Mucosa of descending colon (tissue), 3 donors: ENCODE results near the gene KPNA1. TPM values are rescaled to one million over a fixed set of nuclear protein-coding genes. Genes with fewer than 3 reads are reported as not detected.

Experiments
- ATAC-seq: fragments of 200-7000 bp; cut with Tn5 transposase; one replicate; pipeline ENCODE4 v1.9.1; 2020; ENCODE audit warnings: mild to moderate bottlenecking, moderate library complexity
- DNase-seq, 3 donors: peaks; one replicate each; pipeline ENCODE4 v3.0.0-alpha.2; 2020
- H3K36me3 ChIP-seq: fragments of 200-600 bp; one replicate; pipeline ENCODE4 v1.8.0; 2021; ENCODE audit warnings: low read depth, mild to moderate bottlenecking
- H3K4me1 ChIP-seq: fragments of 200-600 bp; one replicate; pipeline ENCODE4 v1.8.0; 2021; ENCODE audit warnings: low read depth, mild to moderate bottlenecking
- H3K4me3 ChIP-seq: fragments of 200-600 bp; one replicate; pipeline ENCODE4 v1.8.0; 2021; ENCODE audit warnings: mild to moderate bottlenecking
- H3K9me3 ChIP-seq: fragments of 200-600 bp; one replicate; pipeline ENCODE4 v1.8.0; 2021; ENCODE audit warnings: mild to moderate bottlenecking
- intact Hi-C, 2 donors: fragments of 100-400 bp; cut with DNase I in 1 of 2; cut with micrococcal nuclease in 1 of 2; formaldehyde crosslinking; loops; one replicate each; pipeline versions ENCODE4 v1.11.0 to v1.11.1; 2022; cut with DNase I, micrococcal nuclease
- total RNA-seq, 3 donors: library from RNA; stranded (reverse); fragmentation: NEBNext Ultra II Directional in 2 of 3; extraction: Animal tissue kit (Norgen Biotek cat#: 25700) in 2 of 3; gene quantifications; one replicate each; pipeline versions ENCODE4 v1.2.1 to v1.2.4, GENCODE V29; 2021 to 2023
- TF ChIP-seq, protein P1 (sequence below): fragments of 200-600 bp; IDR thresholded peaks from one replicate; pipeline ENCODE4 v1.8.0; 2022; ENCODE audit warnings: antibody characterized with exemption, mild to moderate bottlenecking
- donor health status: DM: no; HTN: no; CAD: no; lungs with moderate emphysema.
- donor health status: DM: no; HTN: no; CAD: no.
- donor health status: DM: no; HTN: yes; CAD: no.

KPNA1 gene
- total RNA-seq, 3 donors from 2014 or later, result 43.3 to 80.2 (median 48.8) TPM

DNA sequence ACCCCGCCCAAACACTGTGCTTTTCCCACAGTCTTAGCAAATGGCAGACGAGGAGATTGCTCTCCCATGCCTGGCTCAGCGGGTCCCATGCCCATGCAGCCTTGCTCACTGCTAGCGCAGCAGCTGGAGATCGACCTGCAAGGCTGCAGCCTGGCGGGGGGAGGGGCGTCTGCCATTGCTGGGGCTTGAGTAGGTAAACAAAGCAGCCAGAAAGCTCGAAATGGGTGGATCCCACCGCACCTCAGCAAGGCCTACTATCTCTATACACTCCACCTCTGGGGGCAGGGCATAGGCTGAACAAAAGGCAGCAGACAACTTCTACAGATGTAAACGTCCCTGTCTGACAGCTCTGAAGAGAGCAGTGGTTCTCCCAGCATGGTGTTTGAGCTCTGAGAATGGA is 71.6 kb downstream of the KPNA1 start:
- Histone ChIP-seq H3K4me1 (no peaks in the 10 kb centered on the region), H3K9me3 (peaks cover 3% of the 10 kb centered on the region), H3K4me3 (no peak overlapping the region), H3K36me3 (peaks cover 7% of the 10 kb centered on the region)
- intact Hi-C loops, result no loop called here
- TF ChIP-seq, protein P1, sequence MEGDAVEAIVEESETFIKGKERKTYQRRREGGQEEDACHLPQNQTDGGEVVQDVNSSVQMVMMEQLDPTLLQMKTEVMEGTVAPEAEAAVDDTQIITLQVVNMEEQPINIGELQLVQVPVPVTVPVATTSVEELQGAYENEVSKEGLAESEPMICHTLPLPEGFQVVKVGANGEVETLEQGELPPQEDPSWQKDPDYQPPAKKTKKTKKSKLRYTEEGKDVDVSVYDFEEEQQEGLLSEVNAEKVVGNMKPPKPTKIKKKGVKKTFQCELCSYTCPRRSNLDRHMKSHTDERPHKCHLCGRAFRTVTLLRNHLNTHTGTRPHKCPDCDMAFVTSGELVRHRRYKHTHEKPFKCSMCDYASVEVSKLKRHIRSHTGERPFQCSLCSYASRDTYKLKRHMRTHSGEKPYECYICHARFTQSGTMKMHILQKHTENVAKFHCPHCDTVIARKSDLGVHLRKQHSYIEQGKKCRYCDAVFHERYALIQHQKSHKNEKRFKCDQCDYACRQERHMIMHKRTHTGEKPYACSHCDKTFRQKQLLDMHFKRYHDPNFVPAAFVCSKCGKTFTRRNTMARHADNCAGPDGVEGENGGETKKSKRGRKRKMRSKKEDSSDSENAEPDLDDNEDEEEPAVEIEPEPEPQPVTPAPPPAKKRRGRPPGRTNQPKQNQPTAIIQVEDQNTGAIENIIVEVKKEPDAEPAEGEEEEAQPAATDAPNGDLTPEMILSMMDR, result no peak
- DNase-seq (no peak), ATAC-seq (no peak)

- intact Hi-C loops, result no loop called here
- Histone ChIP-seq H3K4me3 (no peak overlapping the region), H3K4me1 (no peaks in the 10 kb centered on the region), H3K36me3 (peaks cover 9% of the 10 kb centered on the region), H3K9me3 (peaks cover 11% of the 10 kb centered on the region)
- DNase-seq, result no peak
- TF ChIP-seq, protein P1, result no peak
- no peak for ATAC-seq
Measured at GRCh38 chr3:122435950-122436349, 78.8 kb downstream of the KPNA1 start.

DNA sequence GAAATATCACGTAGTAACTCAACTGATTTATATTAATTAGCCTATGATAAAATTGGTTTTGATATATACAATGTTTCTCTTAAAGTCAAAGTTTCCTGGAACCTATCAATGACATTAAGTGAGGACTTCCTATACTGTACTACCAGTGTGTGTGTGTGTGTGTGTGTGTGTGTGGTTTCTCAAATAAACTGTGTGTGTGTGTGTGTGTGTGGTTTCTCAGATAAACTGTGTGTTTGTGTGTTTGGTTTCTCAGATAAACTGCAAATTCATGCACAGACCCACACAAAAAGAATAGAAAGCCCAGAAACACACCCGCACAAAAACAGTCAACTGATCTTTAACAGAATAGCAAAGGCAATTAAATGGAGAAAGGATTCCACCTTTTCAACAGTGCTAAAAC is 84.4 kb downstream of the KPNA1 start:
- ATAC-seq (no peak), DNase-seq (no peak)
- H3K4me1 ChIP-seq, result no peaks in the 10 kb centered on the region
- intact Hi-C loops, result no loop called here
- TF ChIP-seq, protein P1, result no peak
- H3K4me3 ChIP-seq, result no peak overlapping the region
- H3K36me3 ChIP-seq, result no peaks in the 10 kb centered on the region
- H3K9me3 ChIP-seq, result no peaks in the 10 kb centered on the region

DNA sequence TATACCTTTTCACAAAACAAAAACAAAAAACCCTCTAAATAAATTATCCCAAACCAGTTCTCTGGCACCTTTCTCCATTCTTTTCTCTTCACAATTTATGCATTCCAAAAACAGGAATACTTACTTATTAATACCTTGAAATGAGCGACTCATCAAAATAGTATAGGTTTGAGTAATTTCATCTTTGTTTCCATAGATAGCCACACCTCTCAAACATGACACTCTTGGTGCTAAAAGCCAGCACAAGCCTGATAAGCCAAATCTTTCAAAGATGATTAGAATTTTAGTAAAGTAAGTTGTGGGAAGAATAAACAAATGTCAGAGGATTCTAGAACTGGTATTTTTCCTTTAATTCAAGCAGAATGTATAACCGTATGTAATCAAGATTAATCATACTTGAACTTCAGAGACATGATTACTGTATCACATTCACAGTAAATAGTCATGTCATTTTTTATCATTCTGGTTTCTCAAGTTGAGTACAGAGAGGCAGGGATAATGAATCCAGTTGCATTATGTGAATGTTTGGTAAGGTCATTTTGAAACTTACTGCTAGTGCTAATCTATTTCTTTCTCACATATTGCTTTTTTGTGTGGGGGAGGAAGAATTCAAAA is 86.8 kb downstream of the KPNA1 start:
- no peak for ATAC-seq
- H3K9me3 ChIP-seq, result no peaks in the 10 kb centered on the region
- intact Hi-C loops, result no loop called here
- no peak for DNase-seq
- no peaks in the 10 kb centered on the region for H3K4me1 ChIP-seq
- H3K4me3 ChIP-seq, result no peak overlapping the region
- TF ChIP-seq, protein P1, result no peak
- no peaks in the 10 kb centered on the region for H3K36me3 ChIP-seq

DNA sequence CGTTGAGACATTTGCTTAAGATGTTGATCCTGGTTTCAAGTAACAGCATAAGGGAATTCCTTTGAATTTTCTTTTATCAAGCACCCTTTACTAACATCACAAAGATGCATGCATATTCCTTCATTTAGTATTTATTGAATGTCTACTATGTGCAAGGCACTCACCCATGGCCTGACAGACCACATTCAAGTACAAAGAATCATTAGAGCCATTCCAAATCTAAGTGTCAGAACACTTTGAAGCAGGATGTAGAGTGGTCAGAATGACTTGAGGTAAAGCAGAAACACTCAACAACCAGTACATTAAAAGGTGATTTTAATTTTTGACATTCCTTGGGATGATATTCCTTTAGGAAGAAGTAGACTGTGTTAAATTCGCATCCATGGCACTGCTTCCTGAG is 92.9 kb downstream of the KPNA1 start:
- intact Hi-C loops, result no loop called here
- H3K9me3 ChIP-seq, result no peaks in the 10 kb centered on the region
- no peaks in the 10 kb centered on the region for H3K36me3 ChIP-seq
- TF ChIP-seq, protein P1, result no peak
- H3K4me1 ChIP-seq, result peaks cover 7% of the 10 kb centered on the region
- H3K4me3 ChIP-seq, result no peak overlapping the region
- DNase-seq (no peak), ATAC-seq (no peak)

DNA sequence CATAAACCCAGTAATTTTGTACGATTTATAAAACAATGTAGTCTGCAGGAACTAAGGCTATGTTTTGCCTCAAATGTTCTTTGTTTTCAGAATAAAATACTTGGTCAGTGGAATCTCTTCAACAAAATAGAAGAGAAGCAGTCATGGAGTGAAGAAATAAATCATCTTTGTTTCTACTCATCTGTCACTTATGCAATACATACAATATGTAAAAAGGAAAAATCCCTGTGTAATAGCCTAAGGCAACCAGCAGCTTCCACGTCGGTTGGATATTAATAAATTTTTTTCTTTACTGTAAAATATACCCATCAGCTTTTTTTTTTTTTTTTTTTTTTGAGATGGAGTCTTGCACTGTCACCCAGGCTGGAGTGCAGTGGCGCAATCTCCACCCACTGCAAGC is 93.6 kb downstream of the KPNA1 start:
- ATAC-seq, result no peak
- Histone ChIP-seq H3K9me3 (no peaks in the 10 kb centered on the region), H3K4me1 (peaks cover 8% of the 10 kb centered on the region), H3K4me3 (no peak overlapping the region), H3K36me3 (no peaks in the 10 kb centered on the region)
- no peak for DNase-seq
- intact Hi-C loops, result no loop called here
- TF ChIP-seq, protein P1, result no peak
